KMS-11 (cell line): ENCODE results near the gene GJB1.

Source experiments
- H2AFZ ChIP-seq: fragments of 200-600 bp; sonication (generic); 2 replicates; pipeline ENCODE4 v1.6.1; 2016; ENCODE audit warnings: antibody characterized with exemption, mixed run types, low read depth
- H3K27ac ChIP-seq: fragments of 200-600 bp; sonication (generic); 2 replicates; pipeline ENCODE4 v1.6.1; 2016; ENCODE audit warnings: mild to moderate bottlenecking, mixed run types
- H3K27me3 ChIP-seq: fragments of 200-600 bp; sonication (generic); 2 replicates; pipeline ENCODE4 v1.6.1; 2017; ENCODE audit warnings: mild to moderate bottlenecking, low read depth, mixed run types, moderate library complexity; ENCODE audit not compliant: insufficient read depth
- H3K36me3 ChIP-seq: fragments of 200-600 bp; sonication (generic); 2 replicates; pipeline ENCODE4 v1.6.1; 2017; ENCODE audit warnings: mild to moderate bottlenecking, mixed run types; ENCODE audit not compliant: insufficient read depth
- H3K4me1 ChIP-seq: fragments of 200-600 bp; sonication (generic); 2 replicates; pipeline ENCODE4 v1.6.1; 2016; ENCODE audit warnings: mild to moderate bottlenecking, low read depth, mixed run types; ENCODE audit not compliant: poor library complexity, severe bottlenecking
- H3K4me2 ChIP-seq: fragments of 200-600 bp; sonication (generic); 2 replicates; pipeline ENCODE4 v1.7.0; 2016; ENCODE audit warnings: mild to moderate bottlenecking, mixed run types
- H3K4me3 ChIP-seq: fragments of 200-600 bp; sonication (generic); IDR thresholded peaks from 2 replicates; pipeline ENCODE4 v1.6.1; 2017; ENCODE audit warnings: low read depth, low read length, mixed read lengths; ENCODE audit not compliant: insufficient read depth
- H3K79me2 ChIP-seq: fragments of 200-600 bp; sonication (generic); 2 replicates; pipeline ENCODE4 v1.6.1; 2016; ENCODE audit warnings: low read depth, mixed run types; ENCODE audit not compliant: insufficient read depth
- H3K9ac ChIP-seq: fragments of 200-600 bp; sonication (generic); 2 replicates; pipeline ENCODE4 v1.6.1; 2016; ENCODE audit warnings: mild to moderate bottlenecking, mixed run types
- H4K20me1 ChIP-seq: fragments of 200-600 bp; sonication (generic); 2 replicates; pipeline ENCODE4 v1.6.1; 2016; ENCODE audit warnings: mild to moderate bottlenecking, mixed run types; ENCODE audit not compliant: insufficient read depth
- CTCF ChIP-seq: fragments of 200-600 bp; sonication (generic); conservative IDR thresholded peaks from 2 replicates; pipeline ENCODE4 v1.6.1; 2017; ENCODE audit warnings: low read depth, mild to moderate bottlenecking, antibody characterized with exemption, low read length, moderate library complexity, mixed read lengths

Gene GJB1

GRCh38 chrX:71199252-71200008 is 23.6 kb upstream of the GJB1 start:
- H3K79me2 ChIP-seq, result no peaks in the 10 kb centered on the region
- H3K4me2 ChIP-seq, result no peak overlapping the region
- H3K4me1 ChIP-seq, result no peaks in the 10 kb centered on the region
- H3K27ac ChIP-seq, result no peak overlapping the region
- no peaks in the 10 kb centered on the region for H4K20me1 ChIP-seq
- no peak overlapping the region for H2AFZ ChIP-seq
- TF ChIP-seq CTCF, result no peak
- no peaks in the 10 kb centered on the region for H3K36me3 ChIP-seq
- H3K27me3 ChIP-seq, result no peaks in the 10 kb centered on the region
- H3K9ac ChIP-seq, result no peak overlapping the region
- H3K4me3 ChIP-seq, result no peak overlapping the region

GRCh38 chrX:71210816-71211215 is 12.2 kb upstream of the GJB1 start:
- no peak for TF ChIP-seq CTCF
- Histone ChIP-seq H4K20me1 (no peaks in the 10 kb centered on the region), H3K27ac (no peak overlapping the region), H3K4me2 (no peak overlapping the region), H3K4me3 (no peak overlapping the region), H3K27me3 (no peaks in the 10 kb centered on the region), H3K36me3 (no peaks in the 10 kb centered on the region), H2AFZ (no peak overlapping the region), H3K4me1 (no peaks in the 10 kb centered on the region), H3K79me2 (no peaks in the 10 kb centered on the region), H3K9ac (no peak overlapping the region)

GRCh38 chrX:71212536-71212935 is 10.5 kb upstream of the GJB1 start:
- H2AFZ ChIP-seq, result no peak overlapping the region
- H3K4me3 ChIP-seq, result no peak overlapping the region
- no peaks in the 10 kb centered on the region for H3K36me3 ChIP-seq
- no peak overlapping the region for H3K4me2 ChIP-seq
- H3K27me3 ChIP-seq, result no peaks in the 10 kb centered on the region
- no peak for TF ChIP-seq CTCF
- no peaks in the 10 kb centered on the region for H3K79me2 ChIP-seq
- H4K20me1 ChIP-seq, result no peaks in the 10 kb centered on the region
- H3K9ac ChIP-seq, result no peak overlapping the region
- H3K27ac ChIP-seq, result no peak overlapping the region
- H3K4me1 ChIP-seq, result no peaks in the 10 kb centered on the region

- no peaks in the 10 kb centered on the region for H3K36me3 ChIP-seq
- TF ChIP-seq CTCF, result no peak
- H3K4me1 ChIP-seq, result no peaks in the 10 kb centered on the region
- no peaks in the 10 kb centered on the region for H4K20me1 ChIP-seq
- no peak overlapping the region for H3K9ac ChIP-seq
- H3K27me3 ChIP-seq, result no peaks in the 10 kb centered on the region
- H3K4me2 ChIP-seq, result no peak overlapping the region
- H3K27ac ChIP-seq, result no peak overlapping the region
- H3K79me2 ChIP-seq, result no peaks in the 10 kb centered on the region
- no peak overlapping the region for H3K4me3 ChIP-seq
- H2AFZ ChIP-seq, result no peak overlapping the region
Observed at GRCh38 chrX:71214152-71214551, 8.9 kb upstream of the GJB1 start.
